Fibroblast of pulmonary artery (primary cell): ENCODE measurements around the gene PML.
"Not testable (repeated sequence)": the region's sequence is repeated elsewhere in the genome, so short reads cannot be mapped to it uniquely, and the experiment has no call there.

Experiments
- DNase-seq: peaks from one replicate; pipeline ENCODE4 v3.0.0-alpha.2; 2010; ENCODE audit warnings: low read depth
- H3K4me3 ChIP-seq: replicated peaks from 2 replicates; pipeline ENCODE4 v1.5.1; 2011; ENCODE audit warnings: low read depth, mild to moderate bottlenecking, control low read depth, low read length, moderate library complexity
- CTCF ChIP-seq: IDR thresholded peaks from 2 replicates; pipeline ENCODE4 v1.5.1; 2011; ENCODE audit warnings: mild to moderate bottlenecking, control low read depth, low read length, inconsistent platforms; ENCODE audit errors: missing control alignments

Gene PML

GRCh38 chr15:73965758-73966113, 28.8 kb upstream of the PML start:
- no peak for DNase-seq
- TF ChIP-seq CTCF: no peak
- H3K4me3 ChIP-seq: no peak overlapping the region

GRCh38 chr15:73968461-73968860, 26.1 kb upstream of the PML start:
- TF ChIP-seq CTCF: no peak
- DNase-seq: no peak
- H3K4me3 ChIP-seq: no peak overlapping the region

- TF ChIP-seq CTCF: no peak
- no peak overlapping the region for H3K4me3 ChIP-seq
Measured at GRCh38 chr15:73969151-73969759, 25.3 kb upstream of the PML start.

GRCh38 chr15:73972984-73973682, 21.4 kb upstream of the PML start:
- peak; percentile 85 for TF ChIP-seq CTCF
- peak; percentile 87 for DNase-seq
- H3K4me3 ChIP-seq: no peak overlapping the region

More at GRCh38 chr15:73969151-73969759, 25.3 kb upstream of the PML start:
- DNase-seq: no peak

- H3K4me3 ChIP-seq: not testable (repeated sequence)
Measured at GRCh38 chr15:73973683-73974200, 20.8 kb upstream of the PML start.

GRCh38 chr15:73975440-73976125, 18.9 kb upstream of the PML start:
- H3K4me3 ChIP-seq, DNase-seq: not testable (repeated sequence)

More at GRCh38 chr15:73973683-73974200, 20.8 kb upstream of the PML start:
- not testable (repeated sequence) for DNase-seq

- no peak for DNase-seq
- TF ChIP-seq CTCF: no peak
- no peak overlapping the region for H3K4me3 ChIP-seq
Measured at GRCh38 chr15:73978896-73979295, 15.6 kb upstream of the PML start.
